Keratinocyte (primary cell): ENCODE data around the gene ZFP36L1. TPM values are rescaled to one million over a fixed set of nuclear protein-coding genes. Genes with fewer than 3 reads are reported as not detected.

Experiments
- DNase-seq: peaks from one replicate; pipeline ENCODE4 v3.0.0-alpha.2; 2011; ENCODE audit warnings: low read depth, missing footprints, low spot score
- FAIRE-seq: peaks from 2 replicates; lab custom pipeline; 2011; peaks lifted over from hg19 to GRCh38; lab: Jason Lieb, UNC
- H2AFZ ChIP-seq: 2 replicates; pipeline ENCODE4 v1.6.0; 2012; ENCODE audit warnings: low read length, control low read depth, inconsistent platforms; ENCODE audit not compliant: control insufficient read depth
- H3K27ac ChIP-seq: 2 replicates; pipeline ENCODE4 v1.5.1; 2011; ENCODE audit warnings: low read length; ENCODE audit not compliant: control insufficient read depth, insufficient read depth
- H3K27me3 ChIP-seq: 3 replicates; pipeline ENCODE4 v1.6.0; 2011; ENCODE audit warnings: low read length; ENCODE audit not compliant: control insufficient read depth, insufficient read depth; ENCODE audit errors: extremely low read depth
- H3K36me3 ChIP-seq, 2 experiments: 2 replicates in 1 of 2; 3 replicates in 1 of 2; pipeline ENCODE4 v1.5.1; 2011; ENCODE audit warnings: low read length in 2 of 2, mild to moderate bottlenecking in 1 of 2; ENCODE audit not compliant: control insufficient read depth in 2 of 2, insufficient read depth in 2 of 2; ENCODE audit errors: extremely low read depth in 1 of 2
- H3K4me1 ChIP-seq: 3 replicates; pipeline ENCODE4 v1.5.1; 2011; ENCODE audit warnings: low read length; ENCODE audit not compliant: control insufficient read depth, insufficient read depth; ENCODE audit errors: extremely low read depth
- H3K4me2 ChIP-seq: 3 replicates; pipeline ENCODE4 v1.6.0; 2011; ENCODE audit warnings: low read depth, low read length; ENCODE audit not compliant: control insufficient read depth, insufficient read depth; ENCODE audit errors: extremely low read depth
- H3K4me3 ChIP-seq, 3 experiments: fragments of 200-600 bp in 1 of 3; sonication (generic) in 1 of 3; 2 replicates in 2 of 3; 3 replicates in 1 of 3; pipeline ENCODE4 v1.5.1; 2011 to 2016; ENCODE audit warnings: low read length in 3 of 3, mild to moderate bottlenecking in 3 of 3, control low read depth in 2 of 3, inconsistent platforms in 1 of 3, low read depth in 1 of 3, mixed read lengths in 1 of 3, mixed run types in 1 of 3, moderate library complexity in 1 of 3; ENCODE audit not compliant: control insufficient read depth in 2 of 3, insufficient read depth in 2 of 3; ENCODE audit errors: extremely low read depth in 1 of 3
- H3K79me2 ChIP-seq: 2 replicates; pipeline ENCODE4 v1.6.0; 2012; ENCODE audit warnings: low read length; ENCODE audit not compliant: control insufficient read depth, insufficient read depth
- H3K9ac ChIP-seq: 3 replicates; pipeline ENCODE4 v1.6.0; 2011; ENCODE audit warnings: low read length; ENCODE audit not compliant: control insufficient read depth, insufficient read depth; ENCODE audit errors: extremely low read depth
- H3K9me1 ChIP-seq: 3 replicates; pipeline ENCODE4 v1.6.0; 2011; ENCODE audit warnings: low read length; ENCODE audit not compliant: control insufficient read depth, insufficient read depth; ENCODE audit errors: extremely low read depth
- H3K9me3 ChIP-seq: 2 replicates; pipeline ENCODE4 v1.5.1; 2012; ENCODE audit warnings: low read depth, low read length; ENCODE audit not compliant: control insufficient read depth
- H4K20me1 ChIP-seq: 3 replicates; pipeline ENCODE4 v1.6.0; 2011; ENCODE audit warnings: low read length; ENCODE audit not compliant: control insufficient read depth, insufficient read depth; ENCODE audit errors: extremely low read depth
- EZH2 ChIP-seq: IDR thresholded peaks from one replicate; pipeline ENCODE4 v1.6.1; 2012; ENCODE audit warnings: inconsistent platforms, mild to moderate bottlenecking, low read length, moderate library complexity
- dilution Hi-C: fragments of 300-500 bp; cut with MboI; formaldehyde crosslinking; loops from one replicate; pipeline ENCODE4 v1.7.0; 2020; ENCODE audit warnings: low sequenced_read_pairs; ENCODE audit not compliant: extremely low pct_ligation_motif_present
- polyA plus RNA-seq, 5 experiments: library from polyadenylated mRNA; depleted of rRNA in 3 of 5; stranded (reverse) in 3 of 5; stranded (forward) in 1 of 5; unstranded in 1 of 5; fragments of >200 nt; gene quantifications; 1 replicate in 1 of 5; 2 replicates in 3 of 5; 3 replicates in 1 of 5; pipeline versions ENCODE4 v1.2.1 to v1.2.3, GENCODE V29; 2011 to 2012; ENCODE audit warnings: missing spikeins in 2 of 5, low read depth in 1 of 5, low replicate concordance in 1 of 5
- TF ChIP-seq, protein P1 (sequence below), 3 experiments: IDR thresholded peaks in 1 of 3; conservative IDR thresholded peaks in 1 of 3; optimal IDR thresholded peaks in 1 of 3; 2 replicates in 2 of 3; 3 replicates in 1 of 3; pipeline versions ENCODE3 to v1.5.1; 2011; ENCODE audit warnings: low read length in 3 of 3, mild to moderate bottlenecking in 3 of 3, moderate library complexity in 2 of 3, control low read depth in 1 of 3, inconsistent platforms in 1 of 3; ENCODE audit not compliant: insufficient read depth in 2 of 3; ENCODE audit errors: extremely low read depth in 1 of 3

ZFP36L1 gene
- polyA plus RNA-seq, 1 donor (not counting 4 experiments of a cell fraction or from before 2014, with no cell fraction given): 85.2 TPM

DNA sequence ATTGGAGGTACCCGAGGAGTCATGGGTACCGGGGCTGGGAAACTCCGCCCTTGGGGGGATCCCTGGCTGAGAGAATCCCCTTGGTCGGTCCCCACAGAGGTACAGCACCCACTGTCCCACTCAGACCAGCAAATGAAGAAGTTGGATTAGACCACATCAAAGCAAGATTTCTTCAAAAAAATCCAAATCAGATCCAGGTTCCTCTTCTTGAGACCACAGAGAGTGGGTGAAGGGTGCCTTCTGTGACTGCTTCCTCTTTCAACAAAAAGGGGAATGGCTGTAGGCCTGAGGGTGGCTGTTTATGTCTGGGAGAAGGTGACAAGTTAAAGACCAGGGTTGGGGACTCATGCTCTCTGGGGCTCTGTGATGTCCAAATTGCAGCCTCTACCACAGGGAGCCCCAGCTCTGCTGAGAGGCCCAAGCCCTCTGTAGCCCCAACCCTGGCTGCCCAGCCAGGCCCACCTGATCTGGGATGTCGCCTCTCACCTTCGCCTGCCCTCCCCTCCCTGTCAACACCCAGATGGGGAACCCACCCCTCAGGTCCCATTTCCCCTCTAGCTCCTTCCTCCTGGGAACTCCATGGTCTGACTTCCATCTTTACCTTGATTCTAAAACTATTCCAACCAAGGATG is 50.9 kb downstream of the ZFP36L1 start:
- no peak for TF ChIP-seq EZH2
- TF ChIP-seq, protein P1, sequence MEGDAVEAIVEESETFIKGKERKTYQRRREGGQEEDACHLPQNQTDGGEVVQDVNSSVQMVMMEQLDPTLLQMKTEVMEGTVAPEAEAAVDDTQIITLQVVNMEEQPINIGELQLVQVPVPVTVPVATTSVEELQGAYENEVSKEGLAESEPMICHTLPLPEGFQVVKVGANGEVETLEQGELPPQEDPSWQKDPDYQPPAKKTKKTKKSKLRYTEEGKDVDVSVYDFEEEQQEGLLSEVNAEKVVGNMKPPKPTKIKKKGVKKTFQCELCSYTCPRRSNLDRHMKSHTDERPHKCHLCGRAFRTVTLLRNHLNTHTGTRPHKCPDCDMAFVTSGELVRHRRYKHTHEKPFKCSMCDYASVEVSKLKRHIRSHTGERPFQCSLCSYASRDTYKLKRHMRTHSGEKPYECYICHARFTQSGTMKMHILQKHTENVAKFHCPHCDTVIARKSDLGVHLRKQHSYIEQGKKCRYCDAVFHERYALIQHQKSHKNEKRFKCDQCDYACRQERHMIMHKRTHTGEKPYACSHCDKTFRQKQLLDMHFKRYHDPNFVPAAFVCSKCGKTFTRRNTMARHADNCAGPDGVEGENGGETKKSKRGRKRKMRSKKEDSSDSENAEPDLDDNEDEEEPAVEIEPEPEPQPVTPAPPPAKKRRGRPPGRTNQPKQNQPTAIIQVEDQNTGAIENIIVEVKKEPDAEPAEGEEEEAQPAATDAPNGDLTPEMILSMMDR (optimal IDR thresholded peaks at IDR 0.05 in 1 of 3, IDR thresholded peaks at IDR 0.05 in 1 of 3, conservative IDR thresholded peaks at IDR 0.05 in 1 of 3; ENCODE audit: extremely low read depth in 1 of 3, insufficient read depth in 2 of 3, low read length in 3 of 3): no peak
- Histone ChIP-seq H3K4me3 (no peak overlapping the region), H4K20me1 (no peaks in the 10 kb centered on the region), H3K79me2 (no peaks in the 10 kb centered on the region), H3K9ac (no peak overlapping the region), H3K9me3 (peaks cover 2% of the 10 kb centered on the region), H3K27ac (no peak overlapping the region), H3K9me1 (no peaks in the 10 kb centered on the region), H3K4me2 (no peak overlapping the region), H3K27me3 (no peaks in the 10 kb centered on the region), H3K36me3 (no peaks in the 10 kb centered on the region), H3K4me1 (no peaks in the 10 kb centered on the region), H2AFZ (no peak overlapping the region)
- dilution Hi-C loops: no loop called here
- DNase-seq (no peak), FAIRE-seq (no peak)

- no peak overlapping the region for H3K27ac ChIP-seq
- no peak for FAIRE-seq
- dilution Hi-C loops: no loop called here
These were observed 51.4 kb downstream of the ZFP36L1 start for GRCh38 chr14:68741477-68741791.

More at GRCh38 chr14:68741477-68741791, 51.4 kb downstream of the ZFP36L1 start:
- no peak for DNase-seq
- no peak overlapping the region for H3K9ac ChIP-seq
- no peaks in the 10 kb centered on the region for H3K4me1 ChIP-seq
- H3K9me1 ChIP-seq: no peaks in the 10 kb centered on the region
- no peaks in the 10 kb centered on the region for H3K27me3 ChIP-seq
- no peak overlapping the region for H3K4me3 ChIP-seq
- no peaks in the 10 kb centered on the region for H3K79me2 ChIP-seq
- no peak overlapping the region for H2AFZ ChIP-seq
- H3K9me3 ChIP-seq: peaks cover 2% of the 10 kb centered on the region
- no peak overlapping the region for H3K4me2 ChIP-seq
- no peak for TF ChIP-seq EZH2
- TF ChIP-seq, protein P1 (optimal IDR thresholded peaks at IDR 0.05 in 1 of 3, IDR thresholded peaks at IDR 0.05 in 1 of 3, conservative IDR thresholded peaks at IDR 0.05 in 1 of 3; ENCODE audit: extremely low read depth in 1 of 3, insufficient read depth in 2 of 3, low read length in 3 of 3): no peak
- no peaks in the 10 kb centered on the region for H4K20me1 ChIP-seq
- H3K36me3 ChIP-seq: no peaks in the 10 kb centered on the region
